Measurements from ENCODE around the gene TOB1. TPM values are rescaled to one million over a fixed set of nuclear protein-coding genes. Genes with fewer than 3 reads are reported as not detected.
A peak's percentile ranks its signal among the peaks of the same experiment; 100 is the strongest.

Gene TOB1
- polyA plus RNA-seq (2011; rRNA removed) (18.3 and 20.3 TPM in 2 replicates), polyA minus RNA-seq (2011; rRNA and poly(A)+ RNA removed) (31.2 and 44.4 TPM in 2 replicates)

DNA sequence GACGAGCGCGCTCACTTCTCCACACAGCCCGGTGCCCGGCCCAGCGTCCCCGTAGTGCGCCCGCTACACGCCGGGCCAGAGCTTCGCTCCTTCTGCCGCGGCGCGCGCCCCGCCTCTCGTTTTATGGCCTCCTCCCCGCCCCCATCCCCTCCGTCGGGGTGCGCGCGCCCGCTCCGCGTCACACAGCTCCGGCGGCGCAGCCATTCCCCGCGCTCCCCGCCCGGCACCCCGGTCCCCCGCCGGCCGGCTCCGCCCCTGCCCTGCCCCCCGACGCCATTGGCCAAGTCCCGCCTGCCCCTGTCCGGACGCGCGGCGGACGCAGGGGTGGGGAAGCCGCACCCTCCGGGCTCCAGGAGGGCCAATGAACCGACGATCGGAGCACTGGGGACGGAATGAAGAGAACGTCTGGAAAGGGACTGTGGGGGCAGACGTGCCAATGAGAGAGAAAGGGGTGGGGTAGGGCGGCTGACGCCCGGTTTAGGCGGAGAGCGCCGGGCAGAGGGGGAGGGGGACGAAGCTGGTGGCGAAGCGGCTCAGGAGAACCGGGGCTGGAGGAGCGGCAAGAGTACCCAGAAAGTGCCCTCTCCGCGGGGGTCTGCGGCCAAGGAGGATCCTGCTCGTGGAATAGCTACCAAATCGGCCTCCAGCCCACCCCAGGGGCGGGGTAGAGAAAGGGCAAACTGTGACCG is at the start of gene TOB1:
TOB1 (minus strand) TSS at position 94 of the 689 bp plus-strand sequence. CDS start 2,337 bp downstream, outside the sequence.
- Histone ChIP-seq H3K4me3 (ENCODE audit: low read depth, low read length) (peak within 1 kb of the TSS; percentile 94), H3K27me3 (ENCODE audit: control insufficient read depth, insufficient read depth, low read length) (no peaks in the 10 kb centered on the region), H3K27ac (ENCODE audit: low read depth, low read length) (peak within 1 kb of the TSS; percentile 95), H3K9me3 (ENCODE audit: control insufficient read depth, insufficient read depth, low read length) (peaks cover 3% of the 10 kb centered on the region; the same call in 1 of the 2 replicates)
- TF ChIP-seq CTCF (IDR thresholded peaks at IDR 0.05; ENCODE audit: low read depth, low read length): no peak
- ChIA-PET POLR2A (interaction anchor here (0.5 to 3.2 kb wide), 59 partner anchors 9 to 1201 kb away, joined by 3 to 85 read pairs (median 5); partner anchors contain the start of gene LUC7L3), CTCF (interaction anchor here (0.9 to 1.8 kb wide), 4 partner anchors 14 to 90 kb away, joined by 3 to 5 read pairs (median 4); no protein-coding TSS in a partner anchor)
- DNase-seq (ENCODE audit: low read depth, low spot score): peak; percentile 83

- ChIA-PET CTCF (no interaction called here), POLR2A (interaction anchor here (1.4 kb wide), 1 partner anchor 48 kb away, joined by 5 read pairs; the partner anchor contains the start of gene TOB1)
- Histone ChIP-seq H3K27me3 (ENCODE audit: control insufficient read depth, insufficient read depth, low read length) (peaks cover 8% of the 10 kb centered on the region), H3K4me3 (ENCODE audit: low read depth, low read length) (no peak overlapping the region), H3K27ac (ENCODE audit: low read depth, low read length) (no peak overlapping the region), H3K9me3 (ENCODE audit: control insufficient read depth, insufficient read depth, low read length) (no peaks in the 10 kb centered on the region)
- DNase-seq (ENCODE audit: low read depth, low spot score): no peak
- no peak for TF ChIP-seq CTCF (IDR thresholded peaks at IDR 0.05; ENCODE audit: low read depth, low read length)
Observed at GRCh38 chr17:50914505-50915063, 48.4 kb upstream of the TOB1 start.

- TF ChIP-seq CTCF (IDR thresholded peaks at IDR 0.05; ENCODE audit: low read depth, low read length): no peak
- ChIA-PET POLR2A (interaction anchor here (0.9 kb wide), 1 partner anchor 47 kb away, joined by 14 read pairs; the partner anchor contains the start of gene TOB1), CTCF (interaction anchor here (0.6 kb wide), 1 partner anchor 61 kb away, joined by 3 read pairs; no protein-coding TSS in a partner anchor)
- Histone ChIP-seq H3K27me3 (ENCODE audit: control insufficient read depth, insufficient read depth, low read length) (peaks cover 12% of the 10 kb centered on the region), H3K9me3 (ENCODE audit: control insufficient read depth, insufficient read depth, low read length) (no peaks in the 10 kb centered on the region), H3K4me3 (ENCODE audit: low read depth, low read length) (no peak overlapping the region), H3K27ac (ENCODE audit: low read depth, low read length) (no peak overlapping the region)
- DNase-seq (ENCODE audit: low read depth, low spot score): no peak
Observed at GRCh38 chr17:50913120-50913519, 47.0 kb upstream of the TOB1 start.

GRCh38 chr17:50911890-50912289 is 45.7 kb upstream of the TOB1 start:
- Histone ChIP-seq H3K9me3 (ENCODE audit: control insufficient read depth, insufficient read depth, low read length) (no peaks in the 10 kb centered on the region), H3K27me3 (ENCODE audit: control insufficient read depth, insufficient read depth, low read length) (peaks cover 12% of the 10 kb centered on the region), H3K4me3 (ENCODE audit: low read depth, low read length) (no peak overlapping the region), H3K27ac (ENCODE audit: low read depth, low read length) (no peak overlapping the region)
- 0 out of 2 replicates have a peak, but pooled peaks have one; percentile 12 for TF ChIP-seq CTCF (IDR thresholded peaks at IDR 0.05; ENCODE audit: low read depth, low read length)
- POLR2A ChIA-PET: interaction anchor here (1.1 kb wide), 1 partner anchor 46 kb away, joined by 6 read pairs; the partner anchor contains the start of gene TOB1
- no peak for DNase-seq (ENCODE audit: low read depth, low spot score)
- CTCF ChIA-PET: no interaction called here
